K562 (cell line): ENCODE results near the gene BIN1. TPM values are rescaled to one million over a fixed set of nuclear protein-coding genes. Genes with fewer than 3 reads are reported as not detected.
A peak's percentile ranks its signal among the peaks of the same experiment; 100 is the strongest.

Experiments
- ATAC-seq: fragments of 200-7000 bp; cut with Tn5 transposase; 3 replicates; pipeline ENCODE4 v1.9.1; 2020; ENCODE audit warnings: moderate library complexity
- BruUV-seq: library from RNA; stranded (reverse); fragments of 400-500 nt; replicated peaks from 2 replicates; lab custom pipeline; 2021; lab: Mats Ljungman, UMichigan
- CTCF ChIA-PET: fragments of 300-600 bp; formaldehyde crosslinking; extraction: SDS; loops from one replicate; lab custom pipeline; 2021; ENCODE audit warnings: low intra/inter-chr PET ratio; lab: Yijun Ruan, JAX
- POLR2A ChIA-PET: fragments of 300-600, 350-650 bp; sonication (Branson Sonifier 250); formaldehyde crosslinking; extraction: SDS; loops from one replicate; lab custom pipeline; 2021; ENCODE audit warnings: antibody characterized with exemption, inconsistent platforms; lab: Yijun Ruan, JAX
- DNase-seq, 4 experiments: peaks; one replicate each; pipeline versions ENCODE4 v3.0.0 to v3.0.0-alpha.2; 2011 to 2018; ENCODE audit warnings: low spot score in 3 of 4, mixed read lengths in 3 of 4; ENCODE audit errors: extremely low read depth in 1 of 4
- FAIRE-seq: peaks from 2 replicates; lab custom pipeline; 2011; peaks lifted over from hg19 to GRCh38; lab: Jason Lieb, UNC
- H2AFZ ChIP-seq: 2 replicates; pipeline ENCODE4 v1.6.0; 2011; ENCODE audit warnings: low read depth, low read length, control low read depth, inconsistent platforms
- H3K27ac ChIP-seq: fragments of 200-600 bp; 3 replicates; pipeline ENCODE4 v1.8.0; 2011; ENCODE audit warnings: low read depth, mild to moderate bottlenecking, control low read depth, inconsistent platforms, low read length, moderate library complexity, mixed read lengths; ENCODE audit errors: extremely low read depth
- H3K27me3 ChIP-seq, 2 experiments: fragments of 300-600 bp in 1 of 2; 2 replicates in 1 of 2; 3 replicates in 1 of 2; pipeline versions ENCODE4 v1.6.0 to v1.8.0; 2011; ENCODE audit warnings: inconsistent platforms in 2 of 2, low read length in 2 of 2, mild to moderate bottlenecking in 1 of 2, mixed read lengths in 1 of 2, moderate library complexity in 1 of 2; ENCODE audit not compliant: control insufficient read depth in 2 of 2, insufficient read depth in 2 of 2
- H3K36me3 ChIP-seq: fragments of 300-600 bp; 3 replicates; pipeline ENCODE4 v1.8.0; 2011; ENCODE audit warnings: mild to moderate bottlenecking, low read length, inconsistent platforms; ENCODE audit not compliant: control insufficient read depth, insufficient read depth
- H3K4me1 ChIP-seq, 2 experiments: fragments of 200-600 bp in 1 of 2; replicated peaks in 1 of 2; 2 replicates in 1 of 2; 3 replicates in 1 of 2; pipeline versions ENCODE4 v1.5.1 to v1.8.0; 2011; ENCODE audit warnings: inconsistent platforms in 2 of 2, low read length in 2 of 2, mild to moderate bottlenecking in 1 of 2, mixed read lengths in 1 of 2, moderate library complexity in 1 of 2; ENCODE audit not compliant: control insufficient read depth in 2 of 2, insufficient read depth in 2 of 2
- H3K4me2 ChIP-seq: 2 replicates; pipeline ENCODE4 v1.6.1; 2011; ENCODE audit warnings: low read length, control low read depth, inconsistent platforms, mixed read lengths; ENCODE audit not compliant: insufficient read depth
- H3K4me3 ChIP-seq: fragments of 200-600 bp; sonication (generic), shearing (Covaris generic); 2 replicates; pipeline ENCODE4 v1.5.1; 2016; ENCODE audit warnings: control low read depth, inconsistent platforms
- H3K79me2 ChIP-seq: fragments of 200-600 bp; 3 replicates; pipeline ENCODE4 v1.8.0; 2011; ENCODE audit warnings: low read length, inconsistent platforms; ENCODE audit not compliant: control insufficient read depth, insufficient read depth
- H3K9ac ChIP-seq, 2 experiments: 2 replicates each; pipeline versions ENCODE4 v1.6.0 to v1.6.1; 2011; ENCODE audit warnings: low read depth in 2 of 2, low read length in 2 of 2, control low read depth in 1 of 2, inconsistent platforms in 1 of 2, mild to moderate bottlenecking in 1 of 2, mixed read lengths in 1 of 2; ENCODE audit not compliant: insufficient read depth in 1 of 2
- H3K9me1 ChIP-seq: one replicate; pipeline ENCODE4 v1.6.0; 2011; ENCODE audit warnings: inconsistent platforms, mild to moderate bottlenecking, low read length, moderate library complexity; ENCODE audit not compliant: control insufficient read depth, insufficient read depth
- H3K9me3 ChIP-seq: replicated peaks from 2 replicates; pipeline ENCODE4 v1.5.1; 2011; ENCODE audit warnings: low read depth, low read length, inconsistent platforms; ENCODE audit not compliant: control insufficient read depth, insufficient read depth
- H4K20me1 ChIP-seq: replicated peaks from 2 replicates; pipeline ENCODE4 v1.6.1; 2011; ENCODE audit warnings: low read length, inconsistent platforms, mixed read lengths; ENCODE audit not compliant: control insufficient read depth, insufficient read depth
- C11orf30 ChIP-seq: fragments of 450-650 bp; IDR thresholded peaks from 2 replicates; pipeline ENCODE4 v1.6.1; 2016; ENCODE audit warnings: low read depth, mild to moderate bottlenecking
- EP300 ChIP-seq: IDR thresholded peaks from 2 replicates; pipeline ENCODE4 v1.6.1; 2012; ENCODE audit warnings: low read length, improper control_type of control experiment
- MAFK ChIP-seq: IDR thresholded peaks from 2 replicates; pipeline ENCODE4 v1.6.1; 2011; ENCODE audit warnings: low read length, improper control_type of control experiment
- SNIP1 ChIP-seq: fragments of 450-650 bp; IDR thresholded peaks from 2 replicates; pipeline ENCODE4 v1.7.1; 2017; ENCODE audit warnings: low read depth, mild to moderate bottlenecking
- ZNF253 ChIP-seq: fragments of 250-450 bp; sonication (Bioruptor Pico); conservative IDR thresholded peaks from 2 replicates; pipeline ENCODE4 v1.6.1; 2021; ENCODE audit warnings: mild to moderate bottlenecking
- ZNF316 ChIP-seq: fragments of 450-650 bp; IDR thresholded peaks from 2 replicates; pipeline ENCODE4 v1.6.1; 2016
- in situ Hi-C: fragments of 300-500 bp; cut with MboI; formaldehyde crosslinking; loops from 4 replicates; pipeline ENCODE4 v1.15.0; 2018; ENCODE audit warnings: inconsistent platforms, mixed read lengths
- intact Hi-C: fragments of 100-400 bp; cut with micrococcal nuclease; formaldehyde crosslinking; loops from 2 replicates; pipeline ENCODE4 v1.14.2; 2022
- polyA plus RNA-seq, 8 experiments: library from polyadenylated mRNA; depleted of rRNA in 4 of 8; stranded (reverse) in 5 of 8; unstranded in 3 of 8; fragments of >200 nt; fragmentation: Nextera tagmentation in 2 of 8; fragmentation: Illumina TruSeq in 1 of 8; extraction: Ambion mirVana in 2 of 8; extraction: Trizol in 1 of 8; gene quantifications; 2 replicates each; pipeline versions ENCODE4 v1.2.1 to v1.2.3, GENCODE V29; 2011 to 2014; ENCODE audit warnings: inconsistent platforms in 1 of 8, missing spikeins in 1 of 8
- small RNA-seq: library from RNA; depleted of rRNA; stranded (forward); fragments of <200 nt; gene quantifications from one replicate; pipeline ENCODE3, GENCODE V24; 2014
- total RNA-seq, 7 experiments: library from RNA; depleted of rRNA in 6 of 7; stranded (reverse); fragments of >200 nt in 6 of 7; fragmentation: Illumina TruSeq in 2 of 7; extraction: Trizol in 2 of 7; gene quantifications; 2 replicates each; pipeline versions ENCODE4 v1.2.1 to v1.2.3, GENCODE V29; 2011 to 2021; ENCODE audit warnings: low replicate concordance in 1 of 7
- TF ChIP-seq, protein P1 (sequence below): fragments of 450-650 bp; formaldehyde crosslinking; conservative IDR thresholded peaks from 2 replicates; pipeline ENCODE4 v1.4.0; 2022; ENCODE audit warnings: mild to moderate bottlenecking, missing genetic modification characterization
- TF ChIP-seq, protein P2 (sequence below), 2 experiments: IDR thresholded peaks in 1 of 2; conservative IDR thresholded peaks in 1 of 2; 2 replicates each; pipeline ENCODE4 v1.6.1; 2016; ENCODE audit warnings: low read depth in 2 of 2, mild to moderate bottlenecking in 1 of 2, missing compliant biosample characterization in 1 of 2, missing genetic modification characterization in 1 of 2, moderate library complexity in 1 of 2

Gene BIN1
- total and polyA plus RNA-seq, 9 of the 15 experiments (the other 6 are each of a cell fraction or from before 2014, with no cell fraction given) = 0.04 to 2.8 (median 0.79) TPM; not detected in 1

DNA sequence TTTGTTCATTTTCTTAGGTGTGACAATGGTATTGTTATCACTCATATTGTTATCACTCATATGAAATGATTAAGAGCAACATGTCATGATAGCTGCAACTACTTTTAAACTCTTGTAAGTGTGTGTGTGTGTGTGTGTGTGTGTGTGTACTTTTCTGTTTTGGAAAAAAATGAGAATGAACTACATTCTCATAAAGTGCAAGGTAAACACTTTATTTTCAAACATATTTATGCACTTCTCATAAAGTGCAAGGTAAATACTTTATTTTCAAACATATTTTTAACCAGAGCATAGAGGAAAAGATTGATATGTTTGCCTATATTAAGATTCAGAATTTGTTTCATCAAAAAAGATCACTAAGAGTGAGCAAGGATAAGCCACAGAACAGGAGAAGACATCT lies 108.5 kb downstream of the BIN1 start:
- POLR2A ChIA-PET = no interaction called here
- Histone ChIP-seq H3K79me2 (no peaks in the 10 kb centered on the region), H3K36me3 (no peaks in the 10 kb centered on the region), H3K27ac (no peak overlapping the region), H3K4me2 (no peak overlapping the region), H3K27me3 (no peaks in the 10 kb centered on the region), H3K4me1 (peaks cover 4 to 21% of the 10 kb centered on the region in 2 experiments), H3K9me1 (peaks cover 3% of the 10 kb centered on the region), H4K20me1 (peaks cover 3% of the 10 kb centered on the region; the same call in 1 of the 2 replicates), H3K9ac (no peak overlapping the region), H3K4me3 (no peak overlapping the region), H2AFZ (no peak overlapping the region), H3K9me3 (no peaks in the 10 kb centered on the region; the same call in 1 of the 2 replicates)
- CTCF ChIA-PET = no interaction called here
- FAIRE-seq = no peak
- ATAC-seq = no peak
- no TSS peak for BruUV-seq
- DNase-seq = no peak
- intact Hi-C loops (no loop called here), in situ Hi-C loops (no loop called here)
- TF ChIP-seq EP300 (no peak), ZNF253 (no peak), MAFK (0 out of 2 replicates have a peak, but pooled peaks have one; percentile 17), ZNF316 (peak; percentile 79), C11orf30 (peak; percentile 48), SNIP1 (no peak)
- TF ChIP-seq, protein P1, sequence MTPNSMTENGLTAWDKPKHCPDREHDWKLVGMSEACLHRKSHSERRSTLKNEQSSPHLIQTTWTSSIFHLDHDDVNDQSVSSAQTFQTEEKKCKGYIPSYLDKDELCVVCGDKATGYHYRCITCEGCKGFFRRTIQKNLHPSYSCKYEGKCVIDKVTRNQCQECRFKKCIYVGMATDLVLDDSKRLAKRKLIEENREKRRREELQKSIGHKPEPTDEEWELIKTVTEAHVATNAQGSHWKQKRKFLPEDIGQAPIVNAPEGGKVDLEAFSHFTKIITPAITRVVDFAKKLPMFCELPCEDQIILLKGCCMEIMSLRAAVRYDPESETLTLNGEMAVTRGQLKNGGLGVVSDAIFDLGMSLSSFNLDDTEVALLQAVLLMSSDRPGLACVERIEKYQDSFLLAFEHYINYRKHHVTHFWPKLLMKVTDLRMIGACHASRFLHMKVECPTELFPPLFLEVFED (CRISPR knock-in tag) = no peak
- TF ChIP-seq, protein P2, sequence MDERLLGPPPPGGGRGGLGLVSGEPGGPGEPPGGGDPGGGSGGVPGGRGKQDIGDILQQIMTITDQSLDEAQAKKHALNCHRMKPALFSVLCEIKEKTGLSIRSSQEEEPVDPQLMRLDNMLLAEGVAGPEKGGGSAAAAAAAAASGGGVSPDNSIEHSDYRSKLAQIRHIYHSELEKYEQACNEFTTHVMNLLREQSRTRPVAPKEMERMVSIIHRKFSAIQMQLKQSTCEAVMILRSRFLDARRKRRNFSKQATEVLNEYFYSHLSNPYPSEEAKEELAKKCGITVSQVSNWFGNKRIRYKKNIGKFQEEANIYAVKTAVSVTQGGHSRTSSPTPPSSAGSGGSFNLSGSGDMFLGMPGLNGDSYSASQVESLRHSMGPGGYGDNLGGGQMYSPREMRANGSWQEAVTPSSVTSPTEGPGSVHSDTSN (CRISPR knock-in tag; IDR thresholded peaks at IDR 0.05; ENCODE audit: low read depth) = no peak
- TF ChIP-seq, protein P2 (tag; conservative IDR thresholded peaks at IDR 0.05; ENCODE audit: low read depth) = 0 out of 2 replicates have a peak, but pooled peaks have one; percentile 13

Small RNA genes within 50 kb of the gene (small RNA-seq; reads per million reads assigned to genes)
- gene RNU7-182P = not detected

Other genes starting within 250 kb of the BIN1 start
- gene TEX51, start 208.3 kb downstream of the BIN1 start, total RNA-seq (2014; rRNA removed) = not detected in 2 replicates
- not detected in 2 replicates for gene TEX51, start 208.3 kb downstream of the BIN1 start, total RNA-seq (2014; rRNA removed; fragmentation: Illumina TruSeq; extraction: Trizol)
- not detected in 2 replicates for gene TEX51, start 208.3 kb downstream of the BIN1 start, total RNA-seq (2015; rRNA removed; fragmentation: Illumina TruSeq; extraction: Trizol)
- gene TEX51, start 208.3 kb downstream of the BIN1 start, total RNA-seq (2021) = not detected in 2 replicates
- gene TEX51, start 208.3 kb downstream of the BIN1 start, polyA plus RNA-seq (2011; rRNA removed) = not detected in 2 replicates
- not detected in 2 replicates for gene TEX51, start 208.3 kb downstream of the BIN1 start, polyA plus RNA-seq (2014; fragmentation: Illumina TruSeq; extraction: Trizol)
- not detected for gene TEX51, start 208.3 kb downstream of the BIN1 start, polyA plus RNA-seq (2014; fragmentation: Nextera tagmentation; extraction: Ambion mirVana)
- not detected in 2 replicates for gene TEX51, start 208.3 kb downstream of the BIN1 start, polyA plus RNA-seq (2014; rRNA removed)
- gene CYP27C1, start 113.1 kb upstream of the BIN1 start, total RNA-seq (2014; rRNA removed) = not detected in 2 replicates
- not detected in 2 replicates for gene CYP27C1, start 113.1 kb upstream of the BIN1 start, total RNA-seq (2014; rRNA removed; fragmentation: Illumina TruSeq; extraction: Trizol)
- gene CYP27C1, start 113.1 kb upstream of the BIN1 start, total RNA-seq (2015; rRNA removed; fragmentation: Illumina TruSeq; extraction: Trizol) = not detected in 2 replicates
- gene CYP27C1, start 113.1 kb upstream of the BIN1 start, total RNA-seq (2021) = not detected in 2 replicates
- gene CYP27C1, start 113.1 kb upstream of the BIN1 start, polyA plus RNA-seq (2011; rRNA removed) = not detected in 2 replicates
- not detected in 2 replicates for gene CYP27C1, start 113.1 kb upstream of the BIN1 start, polyA plus RNA-seq (2014; fragmentation: Illumina TruSeq; extraction: Trizol)
- not detected for gene CYP27C1, start 113.1 kb upstream of the BIN1 start, polyA plus RNA-seq (2014; fragmentation: Nextera tagmentation; extraction: Ambion mirVana)
- gene CYP27C1, start 113.1 kb upstream of the BIN1 start, polyA plus RNA-seq (2014; rRNA removed) = not detected in 2 replicates
- gene ERCC3, start 187.0 kb upstream of the BIN1 start, total RNA-seq (2014; rRNA removed) = 26.8 and 29.0 TPM in 2 replicates
- 43.1 and 47.0 TPM in 2 replicates for gene ERCC3, start 187.0 kb upstream of the BIN1 start, total RNA-seq (2014; rRNA removed; fragmentation: Illumina TruSeq; extraction: Trizol)
- gene ERCC3, start 187.0 kb upstream of the BIN1 start, total RNA-seq (2015; rRNA removed; fragmentation: Illumina TruSeq; extraction: Trizol) = 44.9 and 46.6 TPM in 2 replicates
- 37.5 and 39.9 TPM in 2 replicates for gene ERCC3, start 187.0 kb upstream of the BIN1 start, total RNA-seq (2021)
- gene ERCC3, start 187.0 kb upstream of the BIN1 start, polyA plus RNA-seq (2011; rRNA removed) = 52.9 and 56.0 TPM in 2 replicates
- gene ERCC3, start 187.0 kb upstream of the BIN1 start, polyA plus RNA-seq (2014; fragmentation: Illumina TruSeq; extraction: Trizol) = 56.7 and 61.5 TPM in 2 replicates
- gene ERCC3, start 187.0 kb upstream of the BIN1 start, polyA plus RNA-seq (2014; fragmentation: Nextera tagmentation; extraction: Ambion mirVana) = 10 to 100 TPM; 17.9 to 32.8 TPM
- gene ERCC3, start 187.0 kb upstream of the BIN1 start, polyA plus RNA-seq (2014; rRNA removed) = 46.2 and 47.1 TPM in 2 replicates